NCI-H1105 treated with DMSO at 0.1 percent for 48 hours (cell line): ENCODE data around the gene TSC22D3.
"Not testable (repeated sequence)": the region's sequence is repeated elsewhere in the genome, so short reads cannot be mapped to it uniquely, and the experiment has no call there.

Experiments
- DNase-seq: peaks from one replicate; lab custom pipeline; 2025; lab: John Stamatoyannopoulos, UW

TSC22D3 gene

GRCh38 chrX:107712231-107713202, 63.1 kb downstream of the TSC22D3 start:
- DNase-seq = no peak

GRCh38 chrX:107711521-107712181, 63.9 kb downstream of the TSC22D3 start:
- no peak for DNase-seq

- no peak for DNase-seq
Measured at GRCh38 chrX:107710617-107711391, 64.8 kb downstream of the TSC22D3 start.

- no peak for DNase-seq
Measured at GRCh38 chrX:107709266-107709806, 66.3 kb downstream of the TSC22D3 start.

- DNase-seq = no peak
Measured at GRCh38 chrX:107708762-107709161, 66.8 kb downstream of the TSC22D3 start.

- DNase-seq = no peak
Measured at GRCh38 chrX:107707866-107708265, 67.7 kb downstream of the TSC22D3 start.

- no peak for DNase-seq
Measured at GRCh38 chrX:107706309-107706708, 69.3 kb downstream of the TSC22D3 start.

GRCh38 chrX:107704587-107704986, 71.0 kb downstream of the TSC22D3 start:
- no peak for DNase-seq

GRCh38 chrX:107704181-107704580, 71.4 kb downstream of the TSC22D3 start:
- no peak for DNase-seq

GRCh38 chrX:107701493-107702121, 74.0 kb downstream of the TSC22D3 start:
- DNase-seq = no peak

- no peak for DNase-seq
Measured at GRCh38 chrX:107700790-107701189, 74.8 kb downstream of the TSC22D3 start.

GRCh38 chrX:107700317-107700774, 75.2 kb downstream of the TSC22D3 start:
- DNase-seq = no peak

- no peak for DNase-seq
Measured at GRCh38 chrX:107699616-107700015, 76.0 kb downstream of the TSC22D3 start.

- no peak for DNase-seq
Measured at GRCh38 chrX:107691024-107691448, 84.6 kb downstream of the TSC22D3 start.

- DNase-seq = no peak
Measured at GRCh38 chrX:107687445-107687844, 88.1 kb downstream of the TSC22D3 start.

GRCh38 chrX:107686792-107687191, 88.8 kb downstream of the TSC22D3 start:
- DNase-seq = no peak

- DNase-seq = no peak
Measured at GRCh38 chrX:107686026-107686425, 89.6 kb downstream of the TSC22D3 start.

- not testable (repeated sequence) for DNase-seq
Measured at GRCh38 chrX:107685586-107685985, 90.0 kb downstream of the TSC22D3 start.

- DNase-seq = no peak
Measured at GRCh38 chrX:107684956-107685385, 90.6 kb downstream of the TSC22D3 start.

GRCh38 chrX:107683931-107684330, 91.7 kb downstream of the TSC22D3 start:
- no peak for DNase-seq

- DNase-seq = no peak
Measured at GRCh38 chrX:107683124-107683895, 92.3 kb downstream of the TSC22D3 start.
